Testis (tissue), 3 donors: ENCODE data around the gene SEZ6. TPM values are rescaled to one million over a fixed set of nuclear protein-coding genes. Genes with fewer than 3 reads are reported as not detected.

ENCODE experiments used
- DNase-seq: peaks from one replicate; pipeline ENCODE4 v3.0.0-alpha.2; 2019
- H3K27ac ChIP-seq, 2 donors: fragments of 200-600 bp; sonication (generic); one replicate each; pipeline ENCODE4 v1.5.1; 2019
- H3K27me3 ChIP-seq: fragments of 200-600 bp; sonication (generic); one replicate; pipeline ENCODE4 v1.5.1; 2019
- H3K36me3 ChIP-seq: fragments of 200-600 bp; sonication (generic); one replicate; pipeline ENCODE4 v1.5.1; 2017; ENCODE audit warnings: low read depth; ENCODE audit errors: missing control alignments
- H3K4me1 ChIP-seq: fragments of 200-600 bp; sonication (generic); one replicate; pipeline ENCODE4 v1.5.1; 2019
- H3K4me3 ChIP-seq, 2 donors: fragments of 200-600 bp; sonication (generic); one replicate each; pipeline ENCODE4 v1.5.1; 2017 to 2019
- H3K9me3 ChIP-seq: fragments of 200-600 bp; sonication (generic); one replicate; pipeline ENCODE4 v1.5.1; 2017
- POLR2A ChIP-seq: fragments of 450-650 bp; IDR thresholded peaks from one replicate; pipeline ENCODE4 v1.6.1; 2017; ENCODE audit warnings: antibody characterized with exemption, mild to moderate bottlenecking, moderate library complexity
- whole genome bisulfite sequencing, 2 donors: methylation state at CpG; one replicate each; pipeline ENCODE4 v1.1.5; 2018; 5-methylcytosine and 5-hydroxymethylcytosine counted together
- intact Hi-C: fragments of 100-400 bp; cut with DNase I; formaldehyde crosslinking; loops from one replicate; pipeline ENCODE4 v1.15.1; 2023; ENCODE audit warnings: low total_unique reads
- polyA plus RNA-seq: library from polyadenylated mRNA; stranded (reverse); fragments of 350-450 nt; fragmentation: Illumina TruSeq; extraction: RNeasy Lipid Tissue Mini Kit (QIAGEN cat#74804); gene quantifications from one replicate; pipeline ENCODE4 v1.2.3, GENCODE V29; 2014; ENCODE audit warnings: low read depth, low replicate concordance; ENCODE audit not compliant: insufficient read depth
- total RNA-seq, 2 donors: library from RNA; depleted of rRNA; stranded (reverse); fragments of >200 nt; gene quantifications; one replicate each; pipeline ENCODE4 v1.2.3, GENCODE V29; 2016
- TF ChIP-seq, protein P1 (sequence below), 3 experiments: fragments of 450-650 bp in 2 of 3; fragments of 200-600 bp in 1 of 3; sonication (generic) in 1 of 3; IDR thresholded peaks; one replicate each; pipeline ENCODE4 v1.5.1; 2016 to 2019; ENCODE audit warnings: antibody characterized with exemption in 3 of 3, mild to moderate bottlenecking in 2 of 3, moderate library complexity in 1 of 3

The SEZ6 gene
- total and polyA plus RNA-seq, 3 donors from 2014 or later = 0.53 to 2.1 (median 0.79) TPM

DNA sequence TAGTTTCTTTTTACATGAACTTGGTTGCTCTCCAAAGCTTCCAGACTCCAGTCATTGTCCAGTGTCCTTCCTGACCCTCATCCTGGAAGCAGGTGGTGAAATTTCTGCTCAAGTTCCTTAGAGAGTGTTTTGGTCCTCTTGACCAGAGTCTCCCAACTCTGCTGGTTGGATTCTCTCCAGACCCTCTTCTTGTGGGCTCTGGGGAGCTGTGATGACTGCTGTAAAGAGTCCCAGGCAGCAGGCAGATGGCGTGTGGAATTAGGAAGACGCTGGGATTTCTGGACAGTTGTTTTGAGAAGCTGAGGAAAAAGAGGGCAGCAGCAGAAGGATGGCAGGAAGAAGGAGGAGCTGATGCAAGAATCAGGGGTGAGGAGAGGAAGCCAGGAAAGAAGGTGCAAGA, 1.6 kb upstream of the SEZ6 start:
- Histone ChIP-seq H3K4me1 (peaks cover 3% of the 10 kb centered on the region), H3K36me3 (no peaks in the 10 kb centered on the region), H3K27me3 (no peaks in the 10 kb centered on the region), H3K9me3 (no peaks in the 10 kb centered on the region), H3K4me3 (no peak overlapping the region), H3K27ac (no peak overlapping the region)
- 53 to 60% methylated on average over 2 of the region's 2 CpGs for WGBS, 2 donors
- no peak for DNase-seq
- TF ChIP-seq POLR2A = no peak
- TF ChIP-seq, protein P1, sequence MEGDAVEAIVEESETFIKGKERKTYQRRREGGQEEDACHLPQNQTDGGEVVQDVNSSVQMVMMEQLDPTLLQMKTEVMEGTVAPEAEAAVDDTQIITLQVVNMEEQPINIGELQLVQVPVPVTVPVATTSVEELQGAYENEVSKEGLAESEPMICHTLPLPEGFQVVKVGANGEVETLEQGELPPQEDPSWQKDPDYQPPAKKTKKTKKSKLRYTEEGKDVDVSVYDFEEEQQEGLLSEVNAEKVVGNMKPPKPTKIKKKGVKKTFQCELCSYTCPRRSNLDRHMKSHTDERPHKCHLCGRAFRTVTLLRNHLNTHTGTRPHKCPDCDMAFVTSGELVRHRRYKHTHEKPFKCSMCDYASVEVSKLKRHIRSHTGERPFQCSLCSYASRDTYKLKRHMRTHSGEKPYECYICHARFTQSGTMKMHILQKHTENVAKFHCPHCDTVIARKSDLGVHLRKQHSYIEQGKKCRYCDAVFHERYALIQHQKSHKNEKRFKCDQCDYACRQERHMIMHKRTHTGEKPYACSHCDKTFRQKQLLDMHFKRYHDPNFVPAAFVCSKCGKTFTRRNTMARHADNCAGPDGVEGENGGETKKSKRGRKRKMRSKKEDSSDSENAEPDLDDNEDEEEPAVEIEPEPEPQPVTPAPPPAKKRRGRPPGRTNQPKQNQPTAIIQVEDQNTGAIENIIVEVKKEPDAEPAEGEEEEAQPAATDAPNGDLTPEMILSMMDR (IDR thresholded peaks at IDR 0.05) = no peak
- intact Hi-C loops = no loop called here

DNA sequence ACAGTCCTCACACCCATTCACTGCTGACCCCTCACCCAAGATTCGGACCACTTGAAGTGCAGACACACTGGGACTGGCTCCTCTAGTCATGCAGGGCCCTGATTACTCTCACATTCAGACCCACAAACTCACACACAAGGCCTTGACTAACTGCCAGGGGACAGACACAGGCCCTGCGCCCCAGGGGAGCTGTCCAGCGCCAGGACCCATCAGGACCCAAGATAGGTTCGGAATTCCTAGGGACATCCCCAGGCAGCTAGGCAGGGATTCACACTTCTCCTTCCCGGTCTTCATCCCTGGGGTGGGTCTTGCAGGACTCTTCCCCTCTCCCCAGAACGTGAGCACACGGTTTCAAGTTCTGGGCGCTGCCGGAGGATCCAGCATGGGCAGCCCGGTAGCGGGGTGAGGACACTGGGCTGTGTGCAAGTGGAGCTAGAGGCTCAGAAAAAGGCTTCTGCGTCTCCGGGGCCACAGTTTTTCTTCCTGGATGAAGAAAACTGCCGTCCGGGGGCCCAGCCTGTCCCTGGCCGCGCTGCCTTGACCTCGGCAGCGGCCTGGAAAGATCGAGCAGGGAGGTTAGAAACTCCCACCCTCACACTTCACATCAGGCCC, 1.6 kb downstream of the SEZ6 start:
- intact Hi-C loops = no loop called here
- H3K27me3 ChIP-seq = no peaks in the 10 kb centered on the region

DNA sequence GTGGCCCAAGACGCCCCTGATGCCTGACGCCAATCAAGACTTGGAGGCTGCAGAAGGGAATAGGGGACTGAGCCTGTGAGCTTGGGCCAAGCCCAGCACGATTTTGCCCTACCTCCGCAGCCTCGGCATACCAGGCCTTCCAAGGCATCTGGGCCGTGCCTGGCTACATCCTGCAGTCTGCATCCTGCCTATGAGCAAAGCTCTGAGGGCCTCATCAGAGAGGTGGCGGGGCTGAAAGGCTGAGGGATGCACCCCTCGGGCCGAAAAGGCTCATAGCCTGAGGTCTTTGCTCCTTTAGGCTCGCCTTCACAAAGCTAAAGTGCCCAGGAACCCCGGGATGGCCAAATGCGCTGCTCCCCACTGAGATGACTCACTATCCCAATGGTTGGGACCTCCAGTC, 2.5 kb downstream of the SEZ6 start:
- no peak for DNase-seq
- intact Hi-C loops = no loop called here
- no peak for TF ChIP-seq POLR2A
- TF ChIP-seq, protein P1 (IDR thresholded peaks at IDR 0.05) = no peak
- Histone ChIP-seq H3K27me3 (no peaks in the 10 kb centered on the region), H3K4me1 (peaks cover 3% of the 10 kb centered on the region), H3K9me3 (no peaks in the 10 kb centered on the region), H3K27ac (no peak overlapping the region), H3K36me3 (no peaks in the 10 kb centered on the region), H3K4me3 (no peak overlapping the region)
- WGBS, 2 donors = 74 to 89% methylated on average over 7 to 12 of the region's 12 CpGs

More for the DNA sequence above, 1.6 kb downstream of the SEZ6 start:
- no peaks in the 10 kb centered on the region for H3K36me3 ChIP-seq
- H3K4me3 ChIP-seq = no peak overlapping the region
- H3K27ac ChIP-seq = no peak overlapping the region
- peaks cover 3% of the 10 kb centered on the region for H3K4me1 ChIP-seq
- peak; percentile 30 for DNase-seq
- TF ChIP-seq, protein P1 (IDR thresholded peaks at IDR 0.05) = no peak
- TF ChIP-seq POLR2A = no peak
- H3K9me3 ChIP-seq = no peaks in the 10 kb centered on the region
- 32 to 38% methylated on average over 14 to 20 of the region's 20 CpGs for WGBS, 2 donors

DNA sequence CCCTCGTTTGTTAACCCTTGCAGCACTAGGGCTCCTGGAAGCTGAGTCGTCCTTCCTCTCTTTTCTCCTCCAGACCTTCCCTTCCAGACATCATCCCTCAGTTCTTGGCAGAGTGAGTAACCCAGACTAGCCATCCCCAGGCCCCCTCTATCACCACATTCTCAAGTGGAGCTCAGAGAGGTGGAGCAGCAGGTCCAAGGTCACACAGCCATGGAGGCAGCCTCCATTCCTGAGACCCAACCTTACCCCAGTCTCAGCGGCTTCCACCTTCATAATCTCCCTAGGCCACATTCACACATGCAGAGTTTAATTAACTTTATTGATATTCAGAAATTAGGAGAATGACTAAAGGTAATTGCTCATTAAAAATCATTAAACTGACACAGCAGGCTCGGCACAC, 3.0 kb downstream of the SEZ6 start:
- intact Hi-C loops = no loop called here
- Histone ChIP-seq H3K4me1 (peaks cover 3% of the 10 kb centered on the region), H3K4me3 (no peak overlapping the region), H3K27me3 (no peaks in the 10 kb centered on the region), H3K27ac (no peak overlapping the region), H3K9me3 (no peaks in the 10 kb centered on the region), H3K36me3 (no peaks in the 10 kb centered on the region)
- 65 to 67% methylated on average over 4 of the region's 4 CpGs for WGBS, 2 donors
- TF ChIP-seq, protein P1 (IDR thresholded peaks at IDR 0.05) = no peak
- no peak for TF ChIP-seq POLR2A
- DNase-seq = no peak

DNA sequence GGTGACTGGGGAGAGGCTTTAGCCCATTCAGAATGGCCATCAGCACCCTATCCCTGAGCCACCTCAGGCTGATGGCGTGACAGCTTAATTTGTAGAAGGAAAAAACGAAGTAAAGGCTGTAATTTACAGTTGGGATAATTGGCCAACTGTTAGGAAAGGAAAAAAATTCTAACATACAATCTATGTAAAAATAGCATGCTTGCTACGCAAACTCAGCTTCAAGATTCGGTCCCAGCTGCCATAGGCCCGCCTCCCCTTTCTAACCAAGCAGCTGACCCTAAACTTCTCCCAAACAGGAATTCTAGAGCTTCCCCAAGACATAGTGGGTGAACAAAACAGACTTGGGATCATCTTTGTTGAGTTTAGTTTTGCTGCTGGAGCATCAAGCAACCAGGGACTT, 4.9 kb downstream of the SEZ6 start:
- Histone ChIP-seq H3K9me3 (no peaks in the 10 kb centered on the region), H3K27ac (no peak overlapping the region), H3K36me3 (no peaks in the 10 kb centered on the region), H3K4me1 (no peaks in the 10 kb centered on the region), H3K27me3 (no peaks in the 10 kb centered on the region), H3K4me3 (no peak overlapping the region)
- WGBS, 2 donors = 89 to 92% methylated on average over 5 of the region's 5 CpGs
- DNase-seq = no peak
- intact Hi-C loops = no loop called here
- no peak for TF ChIP-seq POLR2A
- TF ChIP-seq, protein P1 (IDR thresholded peaks at IDR 0.05) = no peak
